GM20000 (cell line): Measurements from ENCODE around the gene DNM2.
"Not testable (repeated sequence)": the region's sequence is repeated elsewhere in the genome, so short reads cannot be mapped to it uniquely, and the experiment has no call there.

ENCODE experiments used
- DNase-seq: peaks from one replicate; pipeline ENCODE4 v3.0.0; 2012; ENCODE audit warnings: low spot score
- TF ChIP-seq, protein P1 (sequence below): IDR thresholded peaks from 2 replicates; pipeline ENCODE4 v1.5.1; 2012; ENCODE audit warnings: mild to moderate bottlenecking, control low read depth; ENCODE audit errors: extremely low read depth, missing control alignments

Gene DNM2

DNA sequence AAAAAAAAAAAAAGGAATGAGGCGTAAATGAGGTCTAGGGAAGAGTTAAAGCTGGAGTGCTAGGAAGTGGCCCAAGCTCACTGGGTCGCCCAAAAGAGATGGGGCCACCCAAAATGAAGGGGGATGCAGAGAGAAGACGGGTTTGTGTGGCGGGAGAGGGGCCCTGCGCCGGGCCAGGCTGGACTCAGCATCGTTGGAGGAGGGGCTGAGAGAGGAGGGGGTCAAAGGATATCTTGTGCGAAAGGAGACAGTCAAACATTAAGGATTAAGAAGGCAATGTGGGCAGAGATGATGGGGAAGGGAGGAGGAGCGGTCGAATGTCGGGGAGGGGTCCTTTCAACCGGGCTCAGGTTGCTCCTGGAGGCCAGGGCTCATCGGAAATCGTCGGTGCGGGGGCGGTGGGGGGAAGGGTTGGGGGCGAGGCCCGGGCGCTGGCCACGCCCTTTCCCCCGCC, 152.6 kb downstream of the DNM2 start:
- DNase-seq, result no peak
- TF ChIP-seq, protein P1, sequence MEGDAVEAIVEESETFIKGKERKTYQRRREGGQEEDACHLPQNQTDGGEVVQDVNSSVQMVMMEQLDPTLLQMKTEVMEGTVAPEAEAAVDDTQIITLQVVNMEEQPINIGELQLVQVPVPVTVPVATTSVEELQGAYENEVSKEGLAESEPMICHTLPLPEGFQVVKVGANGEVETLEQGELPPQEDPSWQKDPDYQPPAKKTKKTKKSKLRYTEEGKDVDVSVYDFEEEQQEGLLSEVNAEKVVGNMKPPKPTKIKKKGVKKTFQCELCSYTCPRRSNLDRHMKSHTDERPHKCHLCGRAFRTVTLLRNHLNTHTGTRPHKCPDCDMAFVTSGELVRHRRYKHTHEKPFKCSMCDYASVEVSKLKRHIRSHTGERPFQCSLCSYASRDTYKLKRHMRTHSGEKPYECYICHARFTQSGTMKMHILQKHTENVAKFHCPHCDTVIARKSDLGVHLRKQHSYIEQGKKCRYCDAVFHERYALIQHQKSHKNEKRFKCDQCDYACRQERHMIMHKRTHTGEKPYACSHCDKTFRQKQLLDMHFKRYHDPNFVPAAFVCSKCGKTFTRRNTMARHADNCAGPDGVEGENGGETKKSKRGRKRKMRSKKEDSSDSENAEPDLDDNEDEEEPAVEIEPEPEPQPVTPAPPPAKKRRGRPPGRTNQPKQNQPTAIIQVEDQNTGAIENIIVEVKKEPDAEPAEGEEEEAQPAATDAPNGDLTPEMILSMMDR, result no peak

DNA sequence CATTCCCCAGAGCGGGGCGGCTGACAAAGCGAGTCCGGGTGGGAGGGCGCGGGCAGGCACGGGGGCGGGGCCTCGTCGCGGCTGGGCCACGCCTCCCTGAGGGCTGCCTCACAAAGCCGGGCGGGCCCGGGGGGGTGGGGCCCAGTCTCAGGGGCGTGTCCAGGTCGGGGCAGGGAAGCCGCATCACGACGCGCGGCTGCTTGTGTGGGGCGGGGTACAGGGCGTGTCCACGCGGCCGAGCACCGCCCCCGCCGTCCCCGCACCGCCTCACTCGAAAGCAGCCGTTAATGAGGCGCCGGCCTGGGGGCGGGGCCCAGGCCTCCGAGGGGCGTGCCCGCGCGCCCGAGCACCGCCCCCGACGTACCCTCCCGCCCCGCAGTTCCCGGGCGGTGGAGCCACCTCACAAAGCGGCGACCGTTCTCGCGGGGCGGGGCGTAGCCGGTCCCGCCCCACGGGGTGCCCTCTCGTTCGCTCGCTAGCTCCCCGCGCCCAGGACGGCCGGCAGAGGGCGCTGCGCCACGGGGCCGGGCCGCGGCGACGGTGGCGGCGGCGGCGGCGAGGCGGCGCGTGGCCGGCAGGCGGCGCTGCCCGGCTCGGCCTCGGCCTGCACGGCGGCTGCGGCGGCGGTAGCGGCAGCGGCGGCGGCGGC, 153.2 kb downstream of the DNM2 start, which contains the start of gene CARM1:
Gene CARM1, plus strand, starts transcription at position 599 of the 649 bp plus-strand sequence. CDS start 150 bp downstream, outside the sequence.
- TF ChIP-seq, protein P1, result peak; percentile 96

DNA sequence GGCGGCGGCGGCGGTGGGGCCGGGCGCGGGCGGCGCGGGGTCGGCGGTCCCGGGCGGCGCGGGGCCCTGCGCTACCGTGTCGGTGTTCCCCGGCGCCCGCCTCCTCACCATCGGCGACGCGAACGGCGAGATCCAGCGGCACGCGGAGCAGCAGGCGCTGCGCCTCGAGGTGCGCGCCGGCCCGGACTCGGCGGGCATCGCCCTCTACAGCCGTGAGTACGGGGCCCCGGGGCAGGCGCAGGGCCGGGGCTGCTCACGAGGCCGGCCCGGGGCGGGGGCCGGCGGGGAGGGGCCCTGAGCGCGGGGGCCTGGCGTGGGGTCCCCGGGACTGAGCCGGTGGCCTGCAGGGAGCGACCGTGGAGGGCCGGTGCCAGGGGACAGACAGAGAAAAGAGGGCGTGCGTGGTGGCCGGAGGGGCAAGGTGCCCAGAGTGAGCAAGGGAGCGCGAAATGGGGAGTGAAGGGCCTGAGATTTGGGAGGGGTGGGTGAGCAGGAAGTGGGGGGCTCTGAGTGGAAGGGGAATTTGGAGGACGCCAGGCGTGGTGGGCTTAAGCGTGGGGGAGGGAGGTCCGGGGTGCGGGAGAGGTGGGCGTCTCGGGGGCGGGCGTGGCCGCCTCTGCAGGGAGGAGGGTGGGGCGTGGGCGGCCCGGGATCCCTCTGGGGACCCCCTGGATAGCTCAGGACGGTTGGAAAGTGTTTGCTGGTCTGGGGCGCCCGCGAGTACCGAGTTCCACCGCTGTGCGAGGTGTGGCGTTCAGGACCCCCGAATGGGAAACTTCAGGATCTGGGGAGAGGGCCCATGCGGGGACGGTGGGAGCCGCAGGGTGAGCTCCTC, 154.0 kb downstream of the DNM2 start:
- peak; percentile 58 for DNase-seq
- TF ChIP-seq, protein P1, result no peak

More for the DNA sequence above, 153.2 kb downstream of the DNM2 start, which contains the start of gene CARM1:
- peak; percentile 100 for DNase-seq

DNA sequence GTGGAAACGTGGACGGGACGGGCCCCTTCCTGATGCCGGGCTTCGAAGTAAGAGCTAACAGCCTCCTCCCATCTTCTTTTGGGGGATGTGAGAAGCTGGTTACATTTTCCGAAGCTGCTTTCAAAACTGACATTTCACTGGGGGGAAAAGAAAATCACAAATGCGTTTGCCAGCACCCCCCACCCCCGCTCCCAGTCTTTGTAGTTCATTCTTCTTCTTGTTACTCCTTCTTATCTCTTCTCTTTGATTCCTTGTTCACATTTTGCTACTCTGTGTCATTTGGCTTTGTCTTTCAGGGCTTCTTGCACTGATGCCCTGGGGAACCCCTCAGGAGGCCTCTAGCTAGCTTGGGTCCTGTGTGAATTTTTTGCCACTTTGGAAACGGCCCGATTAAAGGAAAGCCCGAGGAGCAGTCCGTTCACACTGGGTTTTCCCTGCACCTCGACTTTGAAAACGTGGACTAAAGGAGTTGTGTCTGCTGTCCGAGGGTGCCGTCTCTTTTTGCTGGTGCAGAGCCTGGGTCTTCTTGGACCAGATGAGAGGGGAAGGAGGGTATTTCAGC, 154.7 kb downstream of the DNM2 start:
- TF ChIP-seq, protein P1, result no peak
- DNase-seq, result no peak

DNA sequence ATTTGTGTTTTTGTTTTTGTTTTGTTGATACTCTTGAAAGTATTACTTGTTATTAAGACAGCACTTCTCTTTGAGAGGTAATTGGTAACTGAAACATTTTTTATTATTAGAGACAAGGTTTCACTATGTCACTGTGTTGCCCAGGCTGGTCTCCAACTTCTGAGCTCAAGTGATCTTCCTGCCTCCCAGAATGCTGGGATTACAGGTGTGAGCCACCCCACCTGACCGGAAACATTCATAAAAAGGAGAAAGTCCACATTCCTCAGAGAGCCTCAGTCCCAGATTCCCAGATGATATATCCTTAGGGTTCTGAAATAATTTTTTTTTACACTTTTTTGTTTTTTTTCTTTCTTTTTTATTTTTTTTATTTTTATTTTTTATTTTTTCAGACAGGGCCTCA, 156.1 kb downstream of the DNM2 start:
- TF ChIP-seq, protein P1, result no peak
- no peak for DNase-seq

DNA sequence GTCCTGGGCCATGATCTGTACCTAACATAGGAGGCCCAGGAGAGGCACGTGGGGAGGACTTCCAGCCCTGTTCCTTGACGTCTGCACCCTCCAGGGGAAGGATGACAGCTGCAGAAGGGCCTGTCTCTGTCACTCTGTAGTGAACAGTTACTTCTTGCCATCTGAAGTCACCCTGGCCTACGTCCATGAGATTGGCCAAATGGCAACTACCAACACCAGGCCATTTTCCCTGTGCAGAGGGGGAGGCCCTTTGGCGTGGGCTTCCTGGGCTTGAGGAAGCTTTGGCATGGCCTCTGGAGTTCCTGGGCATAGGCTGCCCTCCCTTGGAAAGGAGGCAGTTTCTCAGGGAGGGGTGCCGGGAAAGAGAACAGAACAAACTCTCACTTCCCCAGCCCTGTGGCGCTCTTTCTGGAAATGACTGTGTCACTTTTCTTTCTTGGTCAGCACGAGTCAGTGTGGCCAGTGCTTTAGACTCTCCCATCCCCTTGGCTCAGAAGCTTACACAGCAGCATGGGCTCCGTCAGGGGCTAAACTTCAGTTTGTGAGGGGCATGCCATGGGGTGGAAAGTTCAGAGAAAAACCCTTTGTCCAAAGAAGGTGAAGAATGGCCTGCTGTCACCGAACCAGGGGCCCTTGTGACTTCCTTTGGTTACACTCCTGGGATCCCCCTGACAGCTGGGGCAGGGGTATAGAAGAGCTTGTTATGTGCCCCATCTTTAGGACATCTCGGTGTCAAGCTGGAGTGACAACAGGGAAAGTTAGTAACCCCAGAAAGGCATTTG, 158.8 kb downstream of the DNM2 start:
- TF ChIP-seq, protein P1, result no peak
- peak; percentile 75 for DNase-seq

DNA sequence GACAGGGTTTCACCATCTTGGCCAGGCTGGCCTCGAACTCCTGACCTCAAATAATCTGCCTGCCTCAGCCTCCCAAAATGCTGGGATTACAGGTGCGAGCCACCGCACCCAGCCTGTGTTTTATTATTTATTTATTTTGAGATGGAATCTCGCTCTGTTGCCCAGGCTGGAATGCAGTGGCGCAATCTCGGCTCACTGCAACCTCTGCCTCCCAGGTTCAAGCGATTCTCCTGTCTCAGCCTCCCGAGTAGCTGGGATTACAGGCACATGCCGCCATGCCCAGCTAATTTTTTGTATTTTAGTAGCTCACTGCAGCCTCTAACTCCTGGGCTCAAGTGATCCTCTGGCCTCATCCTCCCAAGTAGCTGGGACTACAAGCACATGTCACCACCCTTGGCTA, 159.7 kb downstream of the DNM2 start:
- DNase-seq, result not testable (repeated sequence)
